Ovary (tissue), 9 donors: ENCODE data around the gene CHD5. TPM values are rescaled to one million over a fixed set of nuclear protein-coding genes. Genes with fewer than 3 reads are reported as not detected.

Experiments
- DNase-seq, 5 donors: peaks; one replicate each; pipeline ENCODE4 v3.0.0-alpha.2; 2019 to 2020
- H3K27ac ChIP-seq, 2 donors: fragments of 200-600 bp; one replicate each; pipeline versions ENCODE4 v1.5.1 to v1.8.0; 2019 to 2022
- H3K27me3 ChIP-seq: fragments of 200-600 bp; one replicate; pipeline ENCODE4 v1.8.0; 2022
- H3K36me3 ChIP-seq: fragments of 200-600 bp; sonication (generic); one replicate; pipeline ENCODE4 v1.5.1; 2019
- H3K4me1 ChIP-seq: one replicate; pipeline ENCODE4 v1.8.1; 2013; ENCODE audit warnings: mild to moderate bottlenecking, moderate library complexity; ENCODE audit not compliant: insufficient read depth
- H3K4me3 ChIP-seq: fragments of 200-600 bp; sonication (generic); one replicate; pipeline ENCODE4 v1.5.1; 2017
- H3K9me3 ChIP-seq, 2 donors: fragments of 200-600 bp in 1 of 2; sonication (generic) in 1 of 2; one replicate each; pipeline versions ENCODE4 v1.5.1 to v1.8.1; 2013 to 2019; ENCODE audit warnings: mild to moderate bottlenecking in 1 of 2, moderate library complexity in 1 of 2
- CTCF ChIP-seq, 3 donors: fragments of 450-650 bp in 2 of 3; fragments of 200-600 bp in 1 of 3; IDR thresholded peaks; one replicate each; pipeline versions ENCODE4 v1.5.1 to v1.8.0; 2016 to 2022; ENCODE audit warnings: antibody characterized with exemption in 3 of 3, mild to moderate bottlenecking in 1 of 3
- EP300 ChIP-seq: sonication (generic); formaldehyde crosslinking; IDR thresholded peaks from one replicate; pipeline ENCODE4 v1.6.1; 2017; ENCODE audit warnings: antibody characterized with exemption
- POLR2A ChIP-seq: fragments of 450-650 bp; IDR thresholded peaks from one replicate; pipeline ENCODE4 v1.6.1; 2017; ENCODE audit warnings: antibody characterized with exemption, mild to moderate bottlenecking, moderate library complexity
- WGBS, 3 donors: extraction: QIAGEN DNeasy Blood & Tissue Kit in 1 of 3; methylation state at CpG; one replicate each; pipeline versions ENCODE4 v1.1.5 to v1.1.7; 2013 to 2017; 5-methylcytosine and 5-hydroxymethylcytosine counted together
- intact Hi-C, 4 donors: fragments of 100-400 bp; cut with DNase I; formaldehyde crosslinking; loops; one replicate each; pipeline versions ENCODE4 v1.11.0 to v1.15.1; 2022 to 2023
- polyA plus RNA-seq, 2 donors: library from polyadenylated mRNA; stranded (reverse); fragments of 200-250 nt in 1 of 2; fragments of 350-450 nt in 1 of 2; fragmentation: Illumina TruSeq in 1 of 2; extraction: RNeasy Lipid Tissue Mini Kit (QIAGEN cat#74804) in 1 of 2; gene quantifications; one replicate each; pipeline ENCODE4 v1.2.3, GENCODE V29; 2013 to 2014
- total RNA-seq, 7 donors: library from RNA; depleted of rRNA in 2 of 7; stranded (reverse); fragments of >200 nt in 2 of 7; fragmentation: NEBNext Ultra II Directional in 3 of 7; extraction: Animal tissue kit (Norgen Biotek cat#: 25700) in 3 of 7; gene quantifications; one replicate each; pipeline versions ENCODE4 v1.1.0 to v1.2.4, GENCODE V29; 2016 to 2023
- donor health status: DM: no; HTN: no; CAD: no; lungs with moderate emphysema.
- donor health status: DM: no; HTN: no; CAD: no.
- donor health status: Bipolar disorder and iron deficiency.
- donor health status: DM: yes; HTN: yes; CAD: no.
- donor health status: DM: no; HTN: no; CAD: no.
- donor health status: DM: yes; HTN: yes; CAD: no.

The CHD5 gene
- total and polyA plus RNA-seq, 9 donors = under 0.01 to 0.54 (median 0.23) TPM

GRCh38 chr1:6208723-6209660, 28.9 kb upstream of the CHD5 start:
- H3K36me3 ChIP-seq = no peaks in the 10 kb centered on the region
- H3K9me3 ChIP-seq = no peaks in the 10 kb centered on the region
- no peaks in the 10 kb centered on the region for H3K27me3 ChIP-seq
- no peak for TF ChIP-seq EP300
- peak; percentile 26 to 50 (median 28) for TF ChIP-seq CTCF (IDR thresholded peaks at IDR 0.05)
- no peak for TF ChIP-seq POLR2A
- H3K4me1 ChIP-seq = peaks cover 13% of the 10 kb centered on the region
- 10 to 18% (median 10%) methylated on average over 74 to 99 of the region's 99 CpGs for WGBS, 3 donors
- H3K27ac ChIP-seq = no peak overlapping the region
- intact Hi-C loops = loop anchor here in 1 of 4 donors (10.0 kb wide), 1 partner anchor 154 kb away; no protein-coding TSS in a partner anchor
- DNase-seq = peak in 2 of 5 donors; percentile 48 to 58
- H3K4me3 ChIP-seq = peak overlapping the region; percentile 19

GRCh38 chr1:6207921-6208320, 27.8 kb upstream of the CHD5 start:
- Histone ChIP-seq H3K36me3 (no peaks in the 10 kb centered on the region), H3K4me1 (peaks cover 13% of the 10 kb centered on the region), H3K9me3 (no peaks in the 10 kb centered on the region), H3K27me3 (no peaks in the 10 kb centered on the region), H3K4me3 (no peak overlapping the region), H3K27ac (no peak overlapping the region)
- WGBS, 3 donors = 91 to 96% (median 94%) methylated on average over 10 of the region's 10 CpGs
- no peak for DNase-seq
- no peak for TF ChIP-seq POLR2A
- TF ChIP-seq CTCF (IDR thresholded peaks at IDR 0.05) = no peak
- no peak for TF ChIP-seq EP300
- intact Hi-C loops = loop anchor here in 1 of 4 donors (10.0 kb wide), 1 partner anchor 153 kb away; no protein-coding TSS in a partner anchor

- TF ChIP-seq CTCF (IDR thresholded peaks at IDR 0.05) = no peak
- no peak for TF ChIP-seq EP300
- no peak for TF ChIP-seq POLR2A
- Histone ChIP-seq H3K27ac (no peak overlapping the region), H3K4me1 (peaks cover 13% of the 10 kb centered on the region), H3K27me3 (no peaks in the 10 kb centered on the region), H3K4me3 (no peak overlapping the region), H3K9me3 (no peaks in the 10 kb centered on the region), H3K36me3 (no peaks in the 10 kb centered on the region)
- DNase-seq = no peak
- 84 to 91% (median 88%) methylated on average over 18 to 19 of the region's 19 CpGs for WGBS, 3 donors
- intact Hi-C loops = loop anchor here in 1 of 4 donors (10.0 kb wide), 1 partner anchor 152 kb away; no protein-coding TSS in a partner anchor
Measured at GRCh38 chr1:6207075-6207885, 27.2 kb upstream of the CHD5 start.

GRCh38 chr1:6206520-6206855, 26.4 kb upstream of the CHD5 start:
- Histone ChIP-seq H3K36me3 (no peaks in the 10 kb centered on the region), H3K4me3 (peak overlapping the region; percentile 38), H3K27ac (no peak overlapping the region), H3K4me1 (peaks cover 13% of the 10 kb centered on the region), H3K27me3 (no peaks in the 10 kb centered on the region), H3K9me3 (no peaks in the 10 kb centered on the region)
- no peak for DNase-seq
- 8 to 12% (median 11%) methylated on average over 19 to 25 of the region's 25 CpGs for WGBS, 3 donors
- intact Hi-C loops = loop anchor here in 1 of 4 donors (10.0 kb wide), 1 partner anchor 152 kb away; no protein-coding TSS in a partner anchor
- TF ChIP-seq POLR2A = no peak
- no peak for TF ChIP-seq CTCF (IDR thresholded peaks at IDR 0.05)
- no peak for TF ChIP-seq EP300
